ENCODE data around the gene RIN3. TPM values are rescaled to one million over a fixed set of nuclear protein-coding genes. Genes with fewer than 3 reads are reported as not detected.
A peak's percentile ranks its signal among the peaks of the same experiment; 100 is the strongest.

Gene RIN3
- total RNA-seq, 6 experiments from 2014 or later: 10.7 to 20.4 (median 18.9) TPM

GRCh38 chr14:92497391-92497790, 16.2 kb upstream of the RIN3 start:
- peak in 1 of 3 donors; percentile 38 for DNase-seq
- Histone ChIP-seq H3K27ac (no peak overlapping the region), H3K4me3 (no peak overlapping the region), H3K36me3 (no peaks in the 10 kb centered on the region), H3K4me1 (no peaks in the 10 kb centered on the region), H3K27me3 (no peaks in the 10 kb centered on the region), H3K9me3 (no peaks in the 10 kb centered on the region)
- 80% methylated on average over 7 of the region's 8 CpGs for WGBS (ENCODE audit: insufficient coverage, low coverage, low lambda C conversion rate, missing lambda C conversion rate)
- no peak for TF ChIP-seq POLR2A (IDR thresholded peaks at IDR 0.05)
- TF ChIP-seq CTCF (IDR thresholded peaks at IDR 0.05): no peak
- ATAC-seq: no peak
- intact Hi-C loops (cut with DNase I): no loop called here

- H3K27ac ChIP-seq: no peak overlapping the region
- H3K4me1 ChIP-seq: peaks cover 0 to 6% (median 0%) of the 10 kb centered on the region in 4 donors
- no peak for TF ChIP-seq CTCF (IDR thresholded peaks at IDR 0.05)
- no peak for TF ChIP-seq POLR2A (IDR thresholded peaks at IDR 0.05)
- no peaks in the 10 kb centered on the region for H3K36me3 ChIP-seq
- WGBS (ENCODE audit: insufficient coverage, low coverage, low lambda C conversion rate, missing lambda C conversion rate): 74% methylated on average over 3 of the region's 3 CpGs
- peak in 1 of 3 donors; percentile 21 for DNase-seq
- H3K9me3 ChIP-seq: no peaks in the 10 kb centered on the region
- no peaks in the 10 kb centered on the region for H3K27me3 ChIP-seq
- ATAC-seq: no peak
- intact Hi-C loops (cut with DNase I): no loop called here
- H3K4me3 ChIP-seq: no peak overlapping the region
Measured at GRCh38 chr14:92499234-92499633, 14.3 kb upstream of the RIN3 start.

GRCh38 chr14:92500491-92500941, 13.1 kb upstream of the RIN3 start:
- intact Hi-C loops (cut with DNase I): no loop called here
- Histone ChIP-seq H3K9me3 (no peaks in the 10 kb centered on the region), H3K27me3 (no peaks in the 10 kb centered on the region), H3K27ac (no peak overlapping the region), H3K4me1 (peaks cover 0 to 6% (median 0%) of the 10 kb centered on the region in 4 donors), H3K36me3 (no peaks in the 10 kb centered on the region), H3K4me3 (no peak overlapping the region)
- DNase-seq (peak in 1 of 3 donors; percentile 37), ATAC-seq (no peak)
- 88% methylated on average over 4 of the region's 6 CpGs for WGBS (ENCODE audit: insufficient coverage, low coverage, low lambda C conversion rate, missing lambda C conversion rate)
- TF ChIP-seq POLR2A (IDR thresholded peaks at IDR 0.05) (no peak), CTCF (IDR thresholded peaks at IDR 0.05) (no peak)

- 100% methylated on average over 2 of the region's 5 CpGs for WGBS (ENCODE audit: insufficient coverage, low coverage, low lambda C conversion rate, missing lambda C conversion rate)
- Histone ChIP-seq H3K9me3 (no peaks in the 10 kb centered on the region), H3K27ac (no peak overlapping the region), H3K4me1 (peaks cover 0 to 6% (median 0%) of the 10 kb centered on the region in 4 donors), H3K4me3 (no peak overlapping the region), H3K27me3 (no peaks in the 10 kb centered on the region), H3K36me3 (no peaks in the 10 kb centered on the region)
- intact Hi-C loops (cut with DNase I): no loop called here
- DNase-seq (peak in 1 of 3 donors; percentile 13), ATAC-seq (no peak)
- TF ChIP-seq CTCF (IDR thresholded peaks at IDR 0.05) (no peak), POLR2A (IDR thresholded peaks at IDR 0.05) (no peak)
Measured at GRCh38 chr14:92501891-92502351, 11.7 kb upstream of the RIN3 start.
